ENCODE measurements around the gene CELA3A.
"Not testable (repeated sequence)": the region's sequence is repeated elsewhere in the genome, so short reads cannot be mapped to it uniquely, and the experiment has no call there.

CELA3A gene

GRCh38 chr1:22021061-22021460 is 19.6 kb downstream of the CELA3A start:
- DNase-seq = no peak

GRCh38 chr1:22024485-22025367 is 23.3 kb downstream of the CELA3A start:
- DNase-seq = peak; percentile 81

- peak; percentile 94 for DNase-seq
Observed at GRCh38 chr1:22025368-22026155, 24.1 kb downstream of the CELA3A start.

GRCh38 chr1:22026924-22027289 is 25.4 kb downstream of the CELA3A start:
- no peak for DNase-seq

GRCh38 chr1:22030057-22030456 is 28.6 kb downstream of the CELA3A start:
- DNase-seq = no peak

GRCh38 chr1:22030473-22030872 is 29.0 kb downstream of the CELA3A start:
- no peak for DNase-seq

- DNase-seq = peak; percentile 32
Observed at GRCh38 chr1:22031214-22031962, 29.9 kb downstream of the CELA3A start.

GRCh38 chr1:22034834-22035233 is 33.4 kb downstream of the CELA3A start:
- DNase-seq = not testable (repeated sequence)

- DNase-seq = no peak
Observed at GRCh38 chr1:22037520-22037919, 36.1 kb downstream of the CELA3A start.

GRCh38 chr1:22038036-22038435 is 36.6 kb downstream of the CELA3A start:
- no peak for DNase-seq

GRCh38 chr1:22039594-22040285 is 38.3 kb downstream of the CELA3A start:
- DNase-seq = peak; percentile 95

- DNase-seq = no peak
Observed at GRCh38 chr1:22040286-22040623, 38.8 kb downstream of the CELA3A start.

GRCh38 chr1:22041505-22041904 is 40.0 kb downstream of the CELA3A start:
- DNase-seq = no peak

- no peak for DNase-seq
Observed at GRCh38 chr1:22043198-22043769, 41.8 kb downstream of the CELA3A start.

- no peak for DNase-seq
Observed at GRCh38 chr1:22044690-22045420, 43.4 kb downstream of the CELA3A start.

GRCh38 chr1:22045604-22046228 is 44.3 kb downstream of the CELA3A start:
- no peak for DNase-seq

GRCh38 chr1:22048351-22049192 is 47.1 kb downstream of the CELA3A start:
- peak; percentile 17 for DNase-seq

GRCh38 chr1:22050330-22050729 is 48.9 kb downstream of the CELA3A start:
- DNase-seq = no peak

GRCh38 chr1:22051607-22052114 is 50.2 kb downstream of the CELA3A start:
- no peak for DNase-seq

All from activated CD4-positive, alpha-beta T cell treated with anti-CD3 and anti-CD28 coated beads, Interleukin-2, amount 50 U/mL, for 16 hours (primary cell).